ENCODE measurements around the gene MRGPRE. TPM values are rescaled to one million over a fixed set of nuclear protein-coding genes. Genes with fewer than 3 reads are reported as not detected.
A peak's percentile ranks its signal among the peaks of the same experiment; 100 is the strongest.

The MRGPRE gene
- total and polyA plus RNA-seq, 2 experiments from 2014 or later, result not detected

GRCh38 chr11:3207526-3208189, 24.6 kb downstream of the MRGPRE start:
- H3K4me1 ChIP-seq (ENCODE audit: insufficient read depth), result no peaks in the 10 kb centered on the region

DNA sequence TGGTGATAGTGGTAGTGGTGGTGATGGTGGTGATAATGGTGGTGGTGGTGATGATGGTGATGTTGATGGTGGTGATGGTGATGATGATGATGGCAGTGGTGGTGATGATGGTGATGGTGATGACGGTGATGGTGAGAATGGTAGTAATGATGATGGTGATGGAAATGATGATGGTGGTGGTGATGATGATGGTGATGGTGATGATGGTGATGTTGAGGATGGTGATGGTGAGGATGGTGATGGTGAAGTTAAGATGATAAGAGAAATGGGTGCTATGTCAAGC, 25.4 kb downstream of the MRGPRE start:
- 87 to 88% methylated on average over 1 of the region's 1 CpG for WGBS, 2 experiments (ENCODE audit: low coverage in 1 of 2, low lambda C conversion rate in 2 of 2, missing lambda C conversion rate in 2 of 2)
- H3K27me3 ChIP-seq (replicated peaks; ENCODE audit: insufficient read depth), result peaks cover 22% of the 10 kb centered on the region

More at GRCh38 chr11:3207526-3208189, 24.6 kb downstream of the MRGPRE start:
- Histone ChIP-seq H3K79me2 (ENCODE audit: insufficient read depth) (no peaks in the 10 kb centered on the region), H3K27me3 (replicated peaks; ENCODE audit: insufficient read depth) (peaks cover 22% of the 10 kb centered on the region), H3K9ac (no peak overlapping the region), H3K9me2 (ENCODE audit: insufficient read depth) (no peaks in the 10 kb centered on the region), H2AFZ (no peak overlapping the region), H3F3A (ENCODE audit: insufficient read depth) (no peaks in the 10 kb centered on the region), H3K27ac (no peak overlapping the region), H4K20me1 (ENCODE audit: insufficient read depth) (no peaks in the 10 kb centered on the region), H3K36me3 (ENCODE audit: low read depth) (no peaks in the 10 kb centered on the region), H3K9me3 (ENCODE audit: low read depth) (no peaks in the 10 kb centered on the region), H3K4me3 (no peak overlapping the region), H3K4me2 (ENCODE audit: unreplicated experiment) (no peak overlapping the region)
- 46 to 52% methylated on average over 8 of the region's 8 CpGs for WGBS, 2 experiments (ENCODE audit: low coverage in 1 of 2, low lambda C conversion rate in 2 of 2, missing lambda C conversion rate in 2 of 2)
- TF ChIP-seq EZH2phosphoT487 (IDR thresholded peaks at IDR 0.05; ENCODE audit: insufficient read depth, low read depth), result no peak
- no peak for TF ChIP-seq EZH2 (IDR thresholded peaks at IDR 0.05; ENCODE audit: insufficient read depth, poor library complexity, severe bottlenecking)
- in situ Hi-C loops (cut with MboI), result no loop called here
- no peak for DNase-seq

DNA sequence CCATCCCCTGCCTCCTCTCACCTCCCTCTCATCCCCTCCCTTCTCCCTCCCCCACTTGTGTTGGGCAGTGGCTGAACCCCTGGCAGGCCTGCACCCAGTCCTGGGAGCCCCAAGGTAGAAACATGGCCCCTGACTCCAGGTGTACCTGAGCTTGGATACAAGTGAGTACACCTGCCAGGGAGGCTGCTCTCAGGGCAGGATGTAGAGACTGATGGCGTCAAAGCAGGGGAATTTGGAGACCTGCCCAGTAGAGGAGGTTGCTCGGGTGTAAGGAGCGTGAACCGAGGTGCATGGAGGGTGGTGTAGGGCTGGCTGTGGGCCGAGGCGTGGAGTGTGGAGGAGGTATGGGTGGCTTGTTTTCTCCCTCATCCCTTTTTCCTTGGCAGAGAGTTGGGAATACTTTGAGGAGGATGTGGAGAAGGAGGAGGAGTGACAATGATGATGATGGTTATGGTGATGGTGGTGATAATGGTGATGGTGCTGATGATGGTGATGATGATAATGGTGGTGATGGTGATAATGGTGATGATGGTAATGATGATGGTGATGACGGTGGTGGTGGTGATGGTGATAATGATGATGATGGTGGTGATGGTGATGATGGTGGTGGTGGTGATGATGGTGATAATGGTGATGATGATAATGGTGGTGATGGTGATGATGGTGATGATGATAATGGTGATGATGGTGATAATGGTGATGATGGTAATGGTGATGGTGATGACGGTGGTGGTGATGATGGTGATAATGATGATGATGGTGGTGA, 25.9 kb downstream of the MRGPRE start:
- no peak overlapping the region for H2AFZ ChIP-seq
- H3K9me3 ChIP-seq (ENCODE audit: low read depth), result no peaks in the 10 kb centered on the region
- no peaks in the 10 kb centered on the region for H3F3A ChIP-seq (ENCODE audit: insufficient read depth)
- no peaks in the 10 kb centered on the region for H3K4me1 ChIP-seq (ENCODE audit: insufficient read depth)
- H3K4me3 ChIP-seq, result no peak overlapping the region
- no peak for TF ChIP-seq EZH2phosphoT487 (IDR thresholded peaks at IDR 0.05; ENCODE audit: insufficient read depth, low read depth)
- no peak for TF ChIP-seq EZH2 (IDR thresholded peaks at IDR 0.05; ENCODE audit: insufficient read depth, poor library complexity, severe bottlenecking)
- DNase-seq, result no peak
- no peak overlapping the region for H3K4me2 ChIP-seq (ENCODE audit: unreplicated experiment)
- WGBS, 2 experiments (ENCODE audit: low coverage in 1 of 2, low lambda C conversion rate in 2 of 2, missing lambda C conversion rate in 2 of 2), result 76 to 80% methylated on average over 6 to 8 of the region's 8 CpGs
- H3K9me2 ChIP-seq (ENCODE audit: insufficient read depth), result no peaks in the 10 kb centered on the region
- H3K79me2 ChIP-seq (ENCODE audit: insufficient read depth), result no peaks in the 10 kb centered on the region
- H3K36me3 ChIP-seq (ENCODE audit: low read depth), result no peaks in the 10 kb centered on the region
- H3K27me3 ChIP-seq (replicated peaks; ENCODE audit: insufficient read depth), result peaks cover 18% of the 10 kb centered on the region
- H3K9ac ChIP-seq, result no peak overlapping the region
- in situ Hi-C loops (cut with MboI), result no loop called here
- H3K27ac ChIP-seq, result no peak overlapping the region
- no peaks in the 10 kb centered on the region for H4K20me1 ChIP-seq (ENCODE audit: insufficient read depth)

More for the DNA sequence above, 25.4 kb downstream of the MRGPRE start:
- no peaks in the 10 kb centered on the region for H3K4me1 ChIP-seq (ENCODE audit: insufficient read depth)
- H3K9ac ChIP-seq, result no peak overlapping the region
- no peaks in the 10 kb centered on the region for H3K9me2 ChIP-seq (ENCODE audit: insufficient read depth)
- no peaks in the 10 kb centered on the region for H3K9me3 ChIP-seq (ENCODE audit: low read depth)
- H4K20me1 ChIP-seq (ENCODE audit: insufficient read depth), result no peaks in the 10 kb centered on the region
- TF ChIP-seq EZH2 (IDR thresholded peaks at IDR 0.05; ENCODE audit: insufficient read depth, poor library complexity, severe bottlenecking), result no peak
- no peak for TF ChIP-seq EZH2phosphoT487 (IDR thresholded peaks at IDR 0.05; ENCODE audit: insufficient read depth, low read depth)
- H3K4me3 ChIP-seq, result no peak overlapping the region
- H3K36me3 ChIP-seq (ENCODE audit: low read depth), result no peaks in the 10 kb centered on the region
- in situ Hi-C loops (cut with MboI), result no loop called here
- no peaks in the 10 kb centered on the region for H3K79me2 ChIP-seq (ENCODE audit: insufficient read depth)
- no peak for DNase-seq
- no peak overlapping the region for H3K27ac ChIP-seq
- no peak overlapping the region for H2AFZ ChIP-seq
- no peak overlapping the region for H3K4me2 ChIP-seq (ENCODE audit: unreplicated experiment)
- no peaks in the 10 kb centered on the region for H3F3A ChIP-seq (ENCODE audit: insufficient read depth)

- Histone ChIP-seq H3K4me1 (ENCODE audit: insufficient read depth) (no peaks in the 10 kb centered on the region), H2AFZ (no peak overlapping the region), H3K4me3 (no peak overlapping the region), H3K9me2 (ENCODE audit: insufficient read depth) (no peaks in the 10 kb centered on the region), H3K36me3 (ENCODE audit: low read depth) (no peaks in the 10 kb centered on the region), H3K4me2 (ENCODE audit: unreplicated experiment) (no peak overlapping the region), H3K79me2 (ENCODE audit: insufficient read depth) (no peaks in the 10 kb centered on the region), H3K27me3 (replicated peaks; ENCODE audit: insufficient read depth) (peaks cover 18% of the 10 kb centered on the region), H3K9me3 (ENCODE audit: low read depth) (no peaks in the 10 kb centered on the region), H4K20me1 (ENCODE audit: insufficient read depth) (no peaks in the 10 kb centered on the region), H3F3A (ENCODE audit: insufficient read depth) (no peaks in the 10 kb centered on the region), H3K27ac (no peak overlapping the region), H3K9ac (no peak overlapping the region)
- in situ Hi-C loops (cut with MboI), result no loop called here
- TF ChIP-seq EZH2phosphoT487 (IDR thresholded peaks at IDR 0.05; ENCODE audit: insufficient read depth, low read depth) (no peak), EZH2 (IDR thresholded peaks at IDR 0.05; ENCODE audit: insufficient read depth, poor library complexity, severe bottlenecking) (no peak)
- peak; percentile 19 for DNase-seq
- 43 to 52% methylated on average over 15 to 16 of the region's 16 CpGs for WGBS, 2 experiments (ENCODE audit: low coverage in 1 of 2, low lambda C conversion rate in 2 of 2, missing lambda C conversion rate in 2 of 2)
These were observed 26.7 kb downstream of the MRGPRE start for GRCh38 chr11:3205261-3206155.

All from GM23248 (cell line).